Mucosa of descending colon (tissue), 3 donors: ENCODE results near the gene CAMTA2. TPM values are rescaled to one million over a fixed set of nuclear protein-coding genes. Genes with fewer than 3 reads are reported as not detected.

ENCODE experiments used
- ATAC-seq: fragments of 200-7000 bp; cut with Tn5 transposase; one replicate; pipeline ENCODE4 v1.9.1; 2020; ENCODE audit warnings: mild to moderate bottlenecking, moderate library complexity
- DNase-seq, 3 donors: peaks; one replicate each; pipeline ENCODE4 v3.0.0-alpha.2; 2020
- H3K36me3 ChIP-seq: fragments of 200-600 bp; one replicate; pipeline ENCODE4 v1.8.0; 2021; ENCODE audit warnings: low read depth, mild to moderate bottlenecking
- H3K4me1 ChIP-seq: fragments of 200-600 bp; one replicate; pipeline ENCODE4 v1.8.0; 2021; ENCODE audit warnings: low read depth, mild to moderate bottlenecking
- H3K4me3 ChIP-seq: fragments of 200-600 bp; one replicate; pipeline ENCODE4 v1.8.0; 2021; ENCODE audit warnings: mild to moderate bottlenecking
- H3K9me3 ChIP-seq: fragments of 200-600 bp; one replicate; pipeline ENCODE4 v1.8.0; 2021; ENCODE audit warnings: mild to moderate bottlenecking
- CTCF ChIP-seq: fragments of 200-600 bp; IDR thresholded peaks from one replicate; pipeline ENCODE4 v1.8.0; 2022; ENCODE audit warnings: antibody characterized with exemption, mild to moderate bottlenecking
- intact Hi-C, 2 donors: fragments of 100-400 bp; cut with DNase I in 1 of 2; cut with micrococcal nuclease in 1 of 2; formaldehyde crosslinking; loops; one replicate each; pipeline versions ENCODE4 v1.11.0 to v1.11.1; 2022; cut with DNase I, micrococcal nuclease
- total RNA-seq, 3 donors: library from RNA; stranded (reverse); fragmentation: NEBNext Ultra II Directional in 2 of 3; extraction: Animal tissue kit (Norgen Biotek cat#: 25700) in 2 of 3; gene quantifications; one replicate each; pipeline versions ENCODE4 v1.2.1 to v1.2.4, GENCODE V29; 2021 to 2023
- donor health status: DM: no; HTN: no; CAD: no; lungs with moderate emphysema.
- donor health status: DM: no; HTN: no; CAD: no.
- donor health status: DM: no; HTN: yes; CAD: no.

CAMTA2 gene
- total RNA-seq, 3 donors from 2014 or later = 56.6 to 71.7 (median 57.1) TPM

GRCh38 chr17:4987767-4988567 is 492 bp upstream of the CAMTA2 start:
- Histone ChIP-seq H3K4me1 (peaks cover 23% of the 10 kb centered on the region), H3K36me3 (no peaks in the 10 kb centered on the region), H3K9me3 (no peaks in the 10 kb centered on the region), H3K4me3 (peak overlapping the region; percentile 71)
- intact Hi-C loops = loop anchor here in 1 of 2 donors (10.0 kb wide), 1 partner anchor 77 kb away; no protein-coding TSS in a partner anchor
- no peak for DNase-seq
- peak; percentile 5 for ATAC-seq
- TF ChIP-seq CTCF = no peak

GRCh38 chr17:4986403-4986802 is 1.1 kb downstream of the CAMTA2 start:
- Histone ChIP-seq H3K4me3 (peak overlapping the region; percentile 71), H3K36me3 (no peaks in the 10 kb centered on the region), H3K4me1 (peaks cover 23% of the 10 kb centered on the region), H3K9me3 (no peaks in the 10 kb centered on the region)
- ATAC-seq = peak; percentile 55
- no peak for TF ChIP-seq CTCF
- peak; percentile 40 to 68 (median 58) for DNase-seq
- intact Hi-C loops = loop anchor here in 1 of 2 donors (10.0 kb wide), 1 partner anchor 78 kb away; no protein-coding TSS in a partner anchor

- DNase-seq (no peak), ATAC-seq (no peak)
- Histone ChIP-seq H3K4me1 (peaks cover 12% of the 10 kb centered on the region), H3K4me3 (no peak overlapping the region), H3K36me3 (no peaks in the 10 kb centered on the region), H3K9me3 (no peaks in the 10 kb centered on the region)
- no peak for TF ChIP-seq CTCF
- intact Hi-C loops = loop anchor here in 1 of 2 donors (10.0 kb wide), 1 partner anchor 82 kb away; no protein-coding TSS in a partner anchor
Measured at GRCh38 chr17:4982305-4982704, 5.2 kb downstream of the CAMTA2 start.

GRCh38 chr17:4980644-4981216 is 6.7 kb downstream of the CAMTA2 start:
- TF ChIP-seq CTCF = no peak
- intact Hi-C loops = loop anchor here in 1 of 2 donors (10.0 kb wide), 1 partner anchor 84 kb away; no protein-coding TSS in a partner anchor
- no peaks in the 10 kb centered on the region for H3K36me3 ChIP-seq

GRCh38 chr17:4978726-4979125 is 8.7 kb downstream of the CAMTA2 start:
- no peak for TF ChIP-seq CTCF
- peaks cover 1% of the 10 kb centered on the region for H3K36me3 ChIP-seq
- ATAC-seq = peak; percentile 27
- no peaks in the 10 kb centered on the region for H3K9me3 ChIP-seq
- no peak for DNase-seq
- H3K4me1 ChIP-seq = no peaks in the 10 kb centered on the region
- intact Hi-C loops = no loop called here
- no peak overlapping the region for H3K4me3 ChIP-seq

More at GRCh38 chr17:4980644-4981216, 6.7 kb downstream of the CAMTA2 start:
- Histone ChIP-seq H3K4me3 (no peak overlapping the region), H3K9me3 (no peaks in the 10 kb centered on the region), H3K4me1 (peaks cover under 1% of the 10 kb centered on the region)
- DNase-seq = peak in 1 of 3 donors; percentile 82
- ATAC-seq = peak; percentile 82
